ENCODE results near the gene KRT3. TPM values are rescaled to one million over a fixed set of nuclear protein-coding genes. Genes with fewer than 3 reads are reported as not detected.

Gene KRT3
- total RNA-seq, 2 experiments from 2014 or later = not detected

GRCh38 chr12:52815676-52816588 is 20.0 kb upstream of the KRT3 start:
- H3K4me1 Mint-ChIP-seq (ENCODE audit: low read depth) = no peaks in the 10 kb centered on the region
- H3K4me3 Mint-ChIP-seq = no peak overlapping the region
- H3K27ac Mint-ChIP-seq = no peak overlapping the region
- CTCF ChIA-PET = no interaction called here
- peaks cover 2% of the 10 kb centered on the region for H3K27me3 Mint-ChIP-seq
- intact Hi-C loops (cut with micrococcal nuclease) = no loop called here
- POLR2A ChIA-PET = no interaction called here
- no peak for DNase-seq
- H3K9me3 Mint-ChIP-seq = no peaks in the 10 kb centered on the region
- no peaks in the 10 kb centered on the region for H3K36me3 Mint-ChIP-seq

- peaks cover 2% of the 10 kb centered on the region for H3K27me3 Mint-ChIP-seq
- no peak overlapping the region for H3K4me3 Mint-ChIP-seq
- no peak for DNase-seq
- H3K36me3 Mint-ChIP-seq = no peaks in the 10 kb centered on the region
- intact Hi-C loops (cut with micrococcal nuclease) = no loop called here
- ChIA-PET CTCF (no interaction called here), POLR2A (no interaction called here)
- H3K27ac Mint-ChIP-seq = no peak overlapping the region
- no peaks in the 10 kb centered on the region for H3K9me3 Mint-ChIP-seq
- H3K4me1 Mint-ChIP-seq (ENCODE audit: low read depth) = no peaks in the 10 kb centered on the region
Measured at GRCh38 chr12:52815161-52815560, 19.2 kb upstream of the KRT3 start.

- Mint-ChIP-seq H3K4me3 (no peak overlapping the region), H3K27ac (no peak overlapping the region), H3K4me1 (ENCODE audit: low read depth) (no peaks in the 10 kb centered on the region), H3K36me3 (no peaks in the 10 kb centered on the region), H3K27me3 (peaks cover 3% of the 10 kb centered on the region), H3K9me3 (no peaks in the 10 kb centered on the region)
- no peak for DNase-seq
- ChIA-PET CTCF (interaction anchor here (1.6 kb wide), 1 partner anchor 70 kb away, joined by 3 read pairs; no protein-coding TSS in a partner anchor), POLR2A (no interaction called here)
- intact Hi-C loops (cut with micrococcal nuclease) = no loop called here
Measured at GRCh38 chr12:52814710-52815155, 18.8 kb upstream of the KRT3 start.

- intact Hi-C loops (cut with micrococcal nuclease) = no loop called here
- Mint-ChIP-seq H3K4me1 (ENCODE audit: low read depth) (no peaks in the 10 kb centered on the region), H3K4me3 (no peak within 1 kb of the TSS), H3K9me3 (no peaks in the 10 kb centered on the region), H3K27ac (no peak within 1 kb of the TSS), H3K27me3 (peaks cover 4% of the 10 kb centered on the region), H3K36me3 (no peaks in the 10 kb centered on the region)
- ChIA-PET POLR2A (no interaction called here), CTCF (interaction anchor here (1.6 kb wide), 1 partner anchor 71 kb away, joined by 3 read pairs; no protein-coding TSS in a partner anchor)
- no peak for DNase-seq
Measured at GRCh38 chr12:52813885-52814709, 18.2 kb upstream of the KRT3 start, which contains the start of gene KRT4. KRT4 (minus strand) TSS chr12:52814116; CDS start chr12:52814058, 58 bp downstream.

GRCh38 chr12:52813203-52813819 is 17.4 kb upstream of the KRT3 start:
- no peak for DNase-seq
- intact Hi-C loops (cut with micrococcal nuclease) = no loop called here
- H3K36me3 Mint-ChIP-seq = no peaks in the 10 kb centered on the region
- peaks cover 2% of the 10 kb centered on the region for H3K27me3 Mint-ChIP-seq
- no peaks in the 10 kb centered on the region for H3K9me3 Mint-ChIP-seq
- no peak overlapping the region for H3K4me3 Mint-ChIP-seq
- CTCF ChIA-PET = interaction anchor here (1.6 kb wide), 1 partner anchor 72 kb away, joined by 3 read pairs; no protein-coding TSS in a partner anchor
- H3K27ac Mint-ChIP-seq = no peak overlapping the region
- H3K4me1 Mint-ChIP-seq (ENCODE audit: low read depth) = no peaks in the 10 kb centered on the region
- POLR2A ChIA-PET = no interaction called here

DNA sequence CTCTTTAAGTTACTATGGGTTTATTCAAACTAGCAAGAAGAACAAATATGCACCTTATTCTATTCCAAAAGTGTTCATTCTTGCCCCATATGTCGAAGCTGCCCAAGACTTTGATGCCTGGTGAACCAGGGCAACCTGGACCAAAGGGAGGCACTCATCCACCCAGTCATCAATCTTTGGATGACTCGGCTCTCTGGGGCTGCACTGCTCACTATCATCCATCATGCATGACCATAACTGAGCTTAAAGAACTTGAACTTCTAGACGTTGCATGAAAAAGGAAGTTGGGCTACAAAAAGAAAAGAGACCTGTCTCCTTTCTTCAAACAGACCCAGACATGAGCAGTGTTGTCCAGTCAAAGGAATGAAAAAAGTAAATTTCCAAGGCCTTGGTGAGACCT is 16.8 kb upstream of the KRT3 start:
- H3K4me1 Mint-ChIP-seq (ENCODE audit: low read depth) = no peaks in the 10 kb centered on the region
- no peak overlapping the region for H3K27ac Mint-ChIP-seq
- ChIA-PET POLR2A (no interaction called here), CTCF (interaction anchor here (1.1 kb wide), 1 partner anchor 534 kb away, joined by 3 read pairs; no protein-coding TSS in a partner anchor)
- intact Hi-C loops (cut with micrococcal nuclease) = no loop called here
- no peak for DNase-seq
- no peak overlapping the region for H3K4me3 Mint-ChIP-seq
- H3K9me3 Mint-ChIP-seq = no peaks in the 10 kb centered on the region
- H3K27me3 Mint-ChIP-seq = peaks cover 3% of the 10 kb centered on the region
- H3K36me3 Mint-ChIP-seq = no peaks in the 10 kb centered on the region

DNA sequence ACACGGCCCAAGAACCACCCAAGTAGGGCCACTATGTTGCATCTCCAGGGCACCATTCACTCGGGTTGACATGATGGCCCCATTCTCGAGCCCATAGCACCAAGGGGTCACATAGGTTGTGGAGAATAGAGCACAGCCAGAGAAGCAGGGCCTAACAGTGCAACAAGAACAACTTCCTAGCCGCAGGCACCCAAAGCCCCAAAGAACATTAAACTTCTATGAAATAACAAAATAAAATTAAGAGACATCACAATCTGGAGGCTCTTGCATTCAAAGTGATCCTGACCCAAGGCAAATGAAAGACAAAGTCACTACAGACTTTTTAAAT is 16.1 kb upstream of the KRT3 start:
- POLR2A ChIA-PET = no interaction called here
- H3K4me1 Mint-ChIP-seq (ENCODE audit: low read depth) = no peaks in the 10 kb centered on the region
- no peak for DNase-seq
- intact Hi-C loops (cut with micrococcal nuclease) = no loop called here
- no peaks in the 10 kb centered on the region for H3K36me3 Mint-ChIP-seq
- no peaks in the 10 kb centered on the region for H3K9me3 Mint-ChIP-seq
- CTCF ChIA-PET = interaction anchor here (1.1 kb wide), 1 partner anchor 533 kb away, joined by 3 read pairs; no protein-coding TSS in a partner anchor
- no peak overlapping the region for H3K4me3 Mint-ChIP-seq
- peaks cover 4% of the 10 kb centered on the region for H3K27me3 Mint-ChIP-seq
- no peak overlapping the region for H3K27ac Mint-ChIP-seq

DNA sequence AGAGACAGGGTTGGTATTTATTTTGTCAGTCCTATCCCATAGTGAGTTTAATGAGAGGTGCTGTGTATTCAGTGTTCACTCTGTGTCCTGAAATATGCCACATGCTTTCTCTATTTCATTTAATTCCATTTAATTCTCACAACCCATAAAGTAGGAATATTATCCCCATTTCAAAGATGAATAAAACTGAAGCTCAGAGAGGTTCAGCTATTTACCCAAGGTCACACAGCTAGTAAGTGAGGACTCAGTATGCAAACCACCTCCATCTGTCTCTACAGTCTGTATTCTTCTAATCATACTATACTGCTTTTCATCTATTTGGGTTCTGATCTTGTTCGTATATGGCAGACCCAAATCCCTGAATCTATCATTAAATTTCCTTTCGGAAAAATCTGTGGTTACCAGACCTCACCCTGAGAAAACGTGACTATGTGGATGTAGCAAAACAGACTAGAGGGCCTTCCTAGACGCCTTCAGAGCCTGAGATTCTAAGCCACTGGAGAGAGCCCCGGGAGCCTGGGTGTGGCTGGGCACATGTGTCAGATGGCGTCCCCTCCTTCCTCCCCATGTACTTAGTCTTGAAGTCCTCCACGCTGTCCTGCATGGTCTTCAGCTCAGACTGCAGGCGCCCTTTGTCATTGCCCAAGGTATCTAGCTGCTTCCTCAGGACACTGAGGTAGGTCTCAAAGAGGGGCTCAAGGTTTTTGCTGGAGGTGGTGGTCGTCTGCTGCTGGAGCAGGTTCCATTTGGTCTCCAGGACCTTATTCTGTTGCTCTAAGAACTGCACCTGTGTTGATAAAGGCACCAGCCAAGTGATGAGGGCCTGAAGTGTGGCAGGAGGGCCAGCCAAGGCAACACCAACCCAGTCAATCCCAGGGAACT is 15.5 kb upstream of the KRT3 start:
- POLR2A ChIA-PET = no interaction called here
- DNase-seq = no peak
- H3K27me3 Mint-ChIP-seq = peaks cover 4% of the 10 kb centered on the region
- no peaks in the 10 kb centered on the region for H3K4me1 Mint-ChIP-seq (ENCODE audit: low read depth)
- no peaks in the 10 kb centered on the region for H3K9me3 Mint-ChIP-seq
- H3K4me3 Mint-ChIP-seq = no peak overlapping the region
- H3K27ac Mint-ChIP-seq = no peak overlapping the region
- H3K36me3 Mint-ChIP-seq = no peaks in the 10 kb centered on the region
- intact Hi-C loops (cut with micrococcal nuclease) = no loop called here
- CTCF ChIA-PET = interaction anchor here (0.6 to 1.1 kb wide), 2 partner anchors 59 to 532 kb away, joined by 3 read pairs; no protein-coding TSS in a partner anchor

DNA sequence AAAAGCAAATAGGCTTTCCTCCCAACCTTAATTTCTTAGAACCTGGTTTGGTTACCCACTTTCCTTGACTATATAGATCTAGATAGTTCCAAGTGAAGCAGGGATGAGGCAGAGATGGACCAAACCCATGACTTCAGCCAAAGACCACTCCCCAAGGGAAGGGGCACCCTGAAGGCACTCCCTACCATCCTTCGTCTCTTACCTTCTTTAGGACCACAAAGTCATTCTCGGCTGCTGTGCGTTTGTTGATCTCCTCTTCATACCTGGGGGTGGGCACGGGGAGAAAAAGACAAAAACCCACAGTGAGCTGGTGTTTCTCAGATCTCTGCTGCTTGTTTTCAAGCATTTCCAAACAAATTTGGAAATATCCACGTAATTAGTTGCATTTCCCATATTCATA is 14.6 kb upstream of the KRT3 start:
- peaks cover 4% of the 10 kb centered on the region for H3K27me3 Mint-ChIP-seq
- H3K4me1 Mint-ChIP-seq (ENCODE audit: low read depth) = no peaks in the 10 kb centered on the region
- H3K4me3 Mint-ChIP-seq = no peak overlapping the region
- no peaks in the 10 kb centered on the region for H3K36me3 Mint-ChIP-seq
- H3K27ac Mint-ChIP-seq = no peak overlapping the region
- intact Hi-C loops (cut with micrococcal nuclease) = no loop called here
- no peak for DNase-seq
- CTCF ChIA-PET = interaction anchor here (0.6 to 1.1 kb wide), 2 partner anchors 60 to 69 kb away, joined by 3 read pairs; no protein-coding TSS in a partner anchor
- H3K9me3 Mint-ChIP-seq = no peaks in the 10 kb centered on the region
- POLR2A ChIA-PET = no interaction called here

DNA sequence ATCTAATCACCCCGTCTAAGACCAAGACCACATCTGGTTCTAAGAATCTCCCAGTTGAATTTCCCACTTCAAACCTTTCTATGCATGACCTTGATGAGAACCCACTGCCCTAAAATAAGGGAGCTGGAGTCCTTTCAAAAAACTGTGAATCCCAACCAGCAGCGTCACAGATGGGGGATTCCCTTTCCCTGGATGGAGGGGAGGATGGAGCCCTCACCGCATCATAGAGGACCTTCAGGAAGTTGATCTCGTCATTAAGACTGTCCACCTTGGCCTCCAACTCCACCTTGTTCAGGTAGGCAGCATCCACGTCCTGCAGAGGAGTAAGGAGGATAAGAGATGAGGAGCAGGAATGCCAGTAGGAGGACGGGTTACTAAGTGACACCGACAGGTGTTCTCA is 13.2 kb upstream of the KRT3 start:
- no peaks in the 10 kb centered on the region for H3K36me3 Mint-ChIP-seq
- intact Hi-C loops (cut with micrococcal nuclease) = no loop called here
- ChIA-PET POLR2A (no interaction called here), CTCF (interaction anchor here (1.1 kb wide), 1 partner anchor 71 kb away, joined by 3 read pairs; no protein-coding TSS in a partner anchor)
- no peak for DNase-seq
- H3K4me1 Mint-ChIP-seq (ENCODE audit: low read depth) = no peaks in the 10 kb centered on the region
- no peaks in the 10 kb centered on the region for H3K9me3 Mint-ChIP-seq
- H3K27ac Mint-ChIP-seq = no peak overlapping the region
- H3K4me3 Mint-ChIP-seq = no peak overlapping the region
- H3K27me3 Mint-ChIP-seq = peaks cover 4% of the 10 kb centered on the region

- Mint-ChIP-seq H3K27ac (no peak overlapping the region), H3K9me3 (no peaks in the 10 kb centered on the region), H3K27me3 (peaks cover 4% of the 10 kb centered on the region), H3K36me3 (no peaks in the 10 kb centered on the region), H3K4me1 (ENCODE audit: low read depth) (no peaks in the 10 kb centered on the region), H3K4me3 (no peak overlapping the region)
- ChIA-PET POLR2A (no interaction called here), CTCF (no interaction called here)
- DNase-seq = no peak
- intact Hi-C loops (cut with micrococcal nuclease) = no loop called here
Measured at GRCh38 chr12:52808573-52809160, 12.8 kb upstream of the KRT3 start.
